Left forelimb (tissue), 1 donor: Measurements from ENCODE around the gene RHBDF2.

Experiments
- DNase-seq: peaks from one replicate; pipeline ENCODE4 v3.0.0-alpha.2; 2018; ENCODE audit warnings: low spot score

The RHBDF2 gene

GRCh38 chr17:76501018-76501826 is at the start of gene RHBDF2:
RHBDF2 (minus strand) TSS chr17:76501423; CDS start chr17:76481524, 19,899 bp downstream.
- no peak for DNase-seq

GRCh38 chr17:76549539-76549938 is 48.3 kb upstream of the RHBDF2 start:
- DNase-seq, result no peak

- DNase-seq, result no peak
Observed at GRCh38 chr17:76549215-76549518, 47.9 kb upstream of the RHBDF2 start.

GRCh38 chr17:76548378-76549214 is 47.4 kb upstream of the RHBDF2 start:
- no peak for DNase-seq

GRCh38 chr17:76547642-76548202 is 46.5 kb upstream of the RHBDF2 start:
- DNase-seq, result peak; percentile 48

GRCh38 chr17:76547183-76547641 is 46.0 kb upstream of the RHBDF2 start:
- peak; percentile 76 for DNase-seq

GRCh38 chr17:76546556-76547182 is 45.4 kb upstream of the RHBDF2 start:
- DNase-seq, result no peak

GRCh38 chr17:76545918-76546555 is 44.8 kb upstream of the RHBDF2 start:
- no peak for DNase-seq

- no peak for DNase-seq
Observed at GRCh38 chr17:76544546-76545365, 43.5 kb upstream of the RHBDF2 start.

- DNase-seq, result no peak
Observed at GRCh38 chr17:76543826-76544545, 42.8 kb upstream of the RHBDF2 start.

GRCh38 chr17:76543482-76543825 is 42.2 kb upstream of the RHBDF2 start:
- no peak for DNase-seq

- no peak for DNase-seq
Observed at GRCh38 chr17:76542984-76543383, 41.8 kb upstream of the RHBDF2 start.

- DNase-seq, result no peak
Observed at GRCh38 chr17:76542566-76542971, 41.3 kb upstream of the RHBDF2 start.

- DNase-seq, result peak; percentile 46
Observed at GRCh38 chr17:76541739-76542454, 40.7 kb upstream of the RHBDF2 start.

- DNase-seq, result peak; percentile 94
Observed at GRCh38 chr17:76540381-76541300, 39.4 kb upstream of the RHBDF2 start.

- peak; percentile 59 for DNase-seq
Observed at GRCh38 chr17:76539631-76540271, 38.5 kb upstream of the RHBDF2 start, which contains the start of gene PRCD. PRCD (plus strand) TSS chr17:76540044; CDS start chr17:76540142, 98 bp downstream.

GRCh38 chr17:76538941-76539570 is 37.8 kb upstream of the RHBDF2 start:
- no peak for DNase-seq
